Hepatic stellate cell (primary cell): ENCODE results near the gene FNDC3B.
"Not testable (repeated sequence)": the region's sequence is repeated elsewhere in the genome, so short reads cannot be mapped to it uniquely, and the experiment has no call there.

Source experiments
- DNase-seq: peaks from one replicate; pipeline ENCODE4 v3.0.0; 2011; ENCODE audit warnings: low spot score

The FNDC3B gene

GRCh38 chr3:172074032-172074431 lies 34.7 kb downstream of the FNDC3B start:
- no peak for DNase-seq

- no peak for DNase-seq
These were observed 35.2 kb downstream of the FNDC3B start for GRCh38 chr3:172074586-172074985.

GRCh38 chr3:172076212-172076611 lies 36.8 kb downstream of the FNDC3B start:
- DNase-seq: no peak

- DNase-seq: no peak
These were observed 37.9 kb downstream of the FNDC3B start for GRCh38 chr3:172077197-172077757.

- no peak for DNase-seq
These were observed 38.9 kb downstream of the FNDC3B start for GRCh38 chr3:172078244-172078643.

GRCh38 chr3:172078721-172079120 lies 39.3 kb downstream of the FNDC3B start:
- DNase-seq: no peak

- no peak for DNase-seq
These were observed 40.1 kb downstream of the FNDC3B start for GRCh38 chr3:172079326-172079976.

GRCh38 chr3:172080503-172080902 lies 41.1 kb downstream of the FNDC3B start:
- no peak for DNase-seq

- DNase-seq: peak; percentile 49
These were observed 42.9 kb downstream of the FNDC3B start for GRCh38 chr3:172082269-172082668.

GRCh38 chr3:172082820-172083513 lies 43.6 kb downstream of the FNDC3B start:
- no peak for DNase-seq

GRCh38 chr3:172083995-172084409 lies 44.6 kb downstream of the FNDC3B start:
- no peak for DNase-seq

- DNase-seq: no peak
These were observed 45.6 kb downstream of the FNDC3B start for GRCh38 chr3:172084871-172085556.

- no peak for DNase-seq
These were observed 46.1 kb downstream of the FNDC3B start for GRCh38 chr3:172085557-172085895.

- DNase-seq: no peak
These were observed 46.7 kb downstream of the FNDC3B start for GRCh38 chr3:172086071-172086470.

GRCh38 chr3:172087198-172087597 lies 47.8 kb downstream of the FNDC3B start:
- no peak for DNase-seq

GRCh38 chr3:172087602-172088580 lies 48.5 kb downstream of the FNDC3B start:
- DNase-seq: no peak

GRCh38 chr3:172089250-172089649 lies 49.9 kb downstream of the FNDC3B start:
- DNase-seq: no peak

- DNase-seq: no peak
These were observed 50.7 kb downstream of the FNDC3B start for GRCh38 chr3:172090035-172090434.

GRCh38 chr3:172092658-172093057 lies 53.3 kb downstream of the FNDC3B start:
- no peak for DNase-seq

- not testable (repeated sequence) for DNase-seq
These were observed 54.4 kb downstream of the FNDC3B start for GRCh38 chr3:172093581-172094443.
